ENCODE measurements around the gene TECR.
"Not testable (repeated sequence)": the region's sequence is repeated elsewhere in the genome, so short reads cannot be mapped to it uniquely, and the experiment has no call there.

TECR gene, protein sequence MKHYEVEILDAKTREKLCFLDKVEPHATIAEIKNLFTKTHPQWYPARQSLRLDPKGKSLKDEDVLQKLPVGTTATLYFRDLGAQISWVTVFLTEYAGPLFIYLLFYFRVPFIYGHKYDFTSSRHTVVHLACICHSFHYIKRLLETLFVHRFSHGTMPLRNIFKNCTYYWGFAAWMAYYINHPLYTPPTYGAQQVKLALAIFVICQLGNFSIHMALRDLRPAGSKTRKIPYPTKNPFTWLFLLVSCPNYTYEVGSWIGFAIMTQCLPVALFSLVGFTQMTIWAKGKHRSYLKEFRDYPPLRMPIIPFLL

GRCh38 chr19:14529254-14530004, at the start of gene TECR:
TECR (plus strand) TSS chr19:14529594; CDS start chr19:14529697, 103 bp downstream.
- DNase-seq, result peak; percentile 100

DNA sequence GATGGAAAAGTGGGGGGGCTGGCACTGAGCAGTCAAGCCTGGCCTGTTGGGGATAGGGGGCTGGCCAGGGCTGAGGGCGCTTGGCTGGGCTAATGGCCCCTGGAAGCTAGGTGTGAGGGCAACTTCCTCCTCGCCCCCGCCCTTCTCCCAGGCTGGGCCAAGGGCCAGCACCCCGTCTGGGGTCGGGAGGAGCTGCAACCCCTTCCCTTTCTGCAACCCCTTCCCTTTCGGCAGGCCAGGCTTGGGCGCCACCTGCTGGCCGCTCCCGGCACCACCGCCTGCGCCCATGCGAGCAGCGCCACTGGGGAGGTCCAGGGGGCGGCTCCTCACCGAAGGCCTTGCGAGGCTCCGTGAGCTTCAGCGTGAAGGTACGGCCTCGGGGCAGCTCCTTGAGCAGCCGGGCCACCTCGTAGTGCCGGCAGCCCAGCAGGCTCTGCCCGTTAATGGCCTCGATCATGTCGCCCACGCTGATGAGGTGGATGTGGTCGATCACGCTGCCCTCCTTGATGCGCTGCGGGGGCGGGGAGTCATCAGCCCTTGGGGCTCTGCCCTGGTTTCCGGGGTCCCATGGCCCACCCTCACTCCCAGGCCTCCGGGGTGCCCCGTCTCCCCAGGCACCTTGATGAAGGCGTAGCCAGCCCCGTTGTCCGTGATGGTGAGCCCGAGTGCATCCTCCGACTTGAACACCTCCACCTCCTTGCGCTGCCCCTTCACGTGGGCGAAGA, 49.3 kb upstream of the TECR start:
- peak; percentile 87 to 88 for DNase-seq

- no peak for DNase-seq
Observed at GRCh38 chr19:14480700-14481079, 48.7 kb upstream of the TECR start.

GRCh38 chr19:14482172-14482941, 47.0 kb upstream of the TECR start:
- no peak for DNase-seq

- no peak for DNase-seq
Observed at GRCh38 chr19:14487370-14488125, 41.8 kb upstream of the TECR start.

GRCh38 chr19:14492756-14493337, 36.5 kb upstream of the TECR start:
- DNase-seq, result no peak

DNA sequence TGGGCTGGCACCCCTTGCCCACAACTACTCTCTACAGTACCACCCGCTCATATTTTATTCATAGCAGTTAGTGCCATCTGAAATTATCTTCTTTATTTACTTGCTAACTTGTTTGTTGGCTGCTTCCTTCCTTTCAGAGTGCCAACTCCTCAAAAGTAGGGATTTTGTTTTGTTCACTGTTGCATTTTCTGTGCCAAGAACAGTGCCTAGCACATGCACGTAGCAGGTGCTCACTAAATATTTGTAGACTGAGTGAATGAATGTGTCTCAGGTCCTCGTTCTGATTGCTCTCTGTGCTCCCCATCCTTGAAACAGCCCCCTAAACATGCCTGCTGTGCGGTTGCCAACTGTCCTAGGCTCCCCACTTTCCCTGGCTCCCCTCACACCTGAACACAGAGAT, 35.0 kb upstream of the TECR start:
- DNase-seq, result no peak

- no peak for DNase-seq
Observed at GRCh38 chr19:14494910-14495671, 34.3 kb upstream of the TECR start.

DNA sequence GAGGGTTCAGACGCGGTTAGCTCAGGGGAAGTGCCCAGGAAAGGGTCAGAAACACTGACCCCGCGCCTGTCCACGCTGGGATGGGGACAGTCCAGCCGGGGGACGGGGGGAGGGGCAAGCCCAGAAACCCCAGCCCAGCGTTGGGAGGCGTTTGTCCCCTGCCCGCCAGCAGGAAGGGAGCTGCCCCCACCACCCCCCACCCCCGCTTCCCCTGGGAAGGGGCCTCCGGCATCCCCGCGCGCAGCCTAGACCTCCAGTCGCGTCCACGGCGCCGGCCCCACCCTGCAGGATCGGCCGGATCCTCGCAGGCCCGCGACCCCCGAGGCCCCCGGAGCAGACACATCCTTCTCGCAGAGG, 33.7 kb upstream of the TECR start:
- no peak for DNase-seq

GRCh38 chr19:14496029-14496833, 33.2 kb upstream of the TECR start, which contains the start of gene GIPC1:
GIPC1 (minus strand) TSS chr19:14496127; CDS start chr19:14482976, 13,151 bp downstream.
- peak; percentile 90 to 92 for DNase-seq

DNA sequence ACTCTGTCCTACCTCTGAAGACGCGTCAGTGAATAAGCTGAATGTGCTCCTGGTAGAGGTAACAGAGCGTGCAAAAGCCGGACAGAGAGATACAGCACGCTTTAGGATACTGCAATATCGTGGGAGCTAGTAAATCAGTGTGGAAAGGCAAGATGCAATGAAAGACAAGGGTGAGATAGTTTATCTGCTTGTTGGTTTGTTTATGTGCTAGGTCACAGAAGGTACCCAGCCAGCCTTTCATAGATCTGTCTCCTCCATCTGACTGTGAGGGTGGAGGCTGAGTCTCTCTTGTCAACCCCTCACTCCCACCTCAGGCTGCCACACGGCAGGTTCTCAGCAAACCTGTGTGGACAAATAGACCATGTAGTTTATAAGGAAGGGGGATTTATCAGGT, 32.6 kb upstream of the TECR start:
- DNase-seq, result no peak

DNA sequence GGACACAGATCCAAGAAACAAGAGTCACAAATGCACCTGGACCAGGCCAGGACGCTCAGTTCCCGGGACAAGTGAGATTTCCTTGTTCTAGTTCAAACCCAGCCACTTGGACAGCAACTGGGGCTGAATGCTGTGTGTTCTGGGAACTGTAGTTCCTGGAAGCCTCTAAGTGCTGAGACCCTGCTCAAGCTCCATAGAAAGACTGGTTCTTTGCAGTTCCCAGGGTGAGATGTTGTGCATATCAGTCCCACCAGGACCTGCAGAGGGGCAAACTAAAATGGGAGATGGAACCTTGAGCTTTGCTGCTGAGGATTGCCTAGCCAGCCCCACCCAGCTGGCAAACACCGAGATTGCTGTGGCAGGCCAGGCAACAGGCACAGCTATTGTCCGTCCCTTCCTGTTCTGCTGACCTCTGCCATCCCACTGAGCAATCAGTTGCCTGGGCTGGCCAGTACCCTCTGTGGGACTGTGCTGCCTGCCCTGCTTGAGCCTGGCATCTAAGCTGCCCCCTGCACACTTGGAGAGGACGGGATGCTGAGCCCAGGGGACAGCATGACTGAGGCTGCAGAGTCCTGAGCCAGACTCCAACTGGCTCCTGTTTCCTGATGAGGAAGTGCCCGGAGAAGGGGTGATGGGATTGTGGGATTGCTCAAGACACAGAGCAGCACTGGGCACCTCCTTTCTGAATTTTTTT, 32.0 kb upstream of the TECR start:
- DNase-seq, result no peak

GRCh38 chr19:14502334-14503092, 26.9 kb upstream of the TECR start:
- no peak for DNase-seq

DNA sequence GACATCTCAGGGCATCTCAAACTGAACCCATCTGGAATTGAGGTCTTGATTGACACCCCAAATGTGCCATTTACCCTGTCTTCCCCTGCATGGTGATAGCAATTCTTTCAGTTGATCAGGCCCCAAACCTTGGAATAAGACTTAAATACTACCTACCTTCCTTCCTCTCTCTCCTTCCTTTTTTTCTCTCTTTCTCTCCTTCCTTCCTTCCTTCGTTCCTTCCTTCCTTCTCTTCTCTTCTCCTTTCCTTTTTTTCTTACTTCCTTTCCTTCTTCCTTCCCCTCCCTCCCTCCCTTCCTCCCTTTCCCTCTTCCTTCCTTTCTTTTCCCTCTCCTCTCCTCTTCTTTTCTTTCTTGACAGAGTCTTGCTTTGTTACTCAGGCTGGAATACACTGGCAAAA, 26.1 kb upstream of the TECR start:
- no peak for DNase-seq

DNA sequence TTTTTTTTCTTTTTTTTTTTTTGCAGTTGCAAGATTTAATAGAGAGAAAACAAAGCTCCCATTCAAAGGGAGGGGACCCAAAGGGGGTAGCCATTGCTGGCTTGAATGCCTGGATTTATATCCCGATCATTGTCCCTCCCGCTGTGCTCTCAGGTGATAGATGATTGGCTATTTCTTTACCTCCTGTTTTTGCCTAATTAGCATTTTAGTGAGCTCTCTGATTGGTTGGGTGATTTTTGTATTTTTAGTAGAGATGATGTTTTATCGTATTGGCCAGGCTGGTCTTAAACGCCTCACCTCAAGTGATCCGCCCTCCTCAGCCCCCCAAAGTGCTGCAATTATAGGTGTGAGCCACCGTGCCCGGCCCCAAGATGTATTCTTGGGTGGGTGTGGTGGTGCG, 24.8 kb upstream of the TECR start:
- not testable (repeated sequence) for DNase-seq

DNA sequence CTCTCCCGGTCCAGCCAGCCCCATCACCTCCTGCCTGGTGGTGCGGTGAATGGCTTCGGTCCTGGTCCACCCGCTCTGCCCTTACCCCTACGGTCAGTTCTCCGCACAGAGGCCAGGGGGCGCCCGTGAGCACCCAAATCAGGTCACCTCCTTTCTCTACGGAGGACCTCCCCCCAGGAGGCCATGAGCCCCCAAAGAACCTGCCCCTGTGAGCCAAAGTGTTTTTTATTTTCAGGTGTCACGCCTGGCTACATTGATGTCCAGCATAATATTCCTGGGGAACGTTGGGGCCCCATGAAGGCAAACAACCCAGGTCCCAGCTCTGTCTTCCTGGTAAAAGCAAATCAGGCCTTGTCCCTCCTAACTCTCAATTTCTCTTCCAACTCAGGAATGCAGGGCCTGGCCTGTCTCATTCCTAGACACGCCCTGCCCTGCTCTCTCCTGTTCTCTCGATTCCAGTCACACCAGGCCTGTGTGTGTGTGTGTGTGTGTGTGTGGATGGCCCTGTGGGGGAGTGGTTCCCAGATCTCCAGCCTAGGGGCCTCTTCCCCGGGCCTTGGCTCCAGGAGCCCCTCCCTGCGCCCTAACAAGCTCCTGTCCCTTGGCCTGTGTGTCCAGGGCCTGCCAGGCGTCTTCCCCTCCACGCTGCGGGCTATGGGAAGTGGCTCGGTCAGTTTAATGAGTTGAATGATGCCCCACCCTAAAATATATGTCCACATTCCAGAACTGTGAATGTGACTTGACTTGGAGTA, 23.7 kb upstream of the TECR start:
- DNase-seq, result peak; percentile 88 to 91

- DNase-seq, result no peak
Observed at GRCh38 chr19:14507704-14508542, 21.5 kb upstream of the TECR start.

Measured in activated T-cell treated with anti-CD3 and anti-CD28 coated beads, Interleukin-2, amount 50 U/mL, for 48 hours (primary cell).